GM21619 (cell line): ENCODE data around the gene ARRB1.
"Not testable (repeated sequence)": the region's sequence is repeated elsewhere in the genome, so short reads cannot be mapped to it uniquely, and the experiment has no call there.

Experiments
- ATAC-seq: cut with Tn5 transposase; IDR thresholded peaks from one replicate; pipeline ENCODE4 v1.9.1; 2021; ENCODE audit not compliant: unreplicated experiment

Gene ARRB1

GRCh38 chr11:75276686-75277085, 74.8 kb downstream of the ARRB1 start:
- ATAC-seq = no peak

GRCh38 chr11:75276186-75276585, 75.3 kb downstream of the ARRB1 start:
- no peak for ATAC-seq

- no peak for ATAC-seq
These were observed 75.9 kb downstream of the ARRB1 start for GRCh38 chr11:75275581-75275980.

GRCh38 chr11:75274716-75275115, 76.7 kb downstream of the ARRB1 start:
- not testable (repeated sequence) for ATAC-seq

- ATAC-seq = no peak
These were observed 77.8 kb downstream of the ARRB1 start for GRCh38 chr11:75273411-75274391.

- no peak for ATAC-seq
These were observed 78.6 kb downstream of the ARRB1 start for GRCh38 chr11:75272821-75273301.

GRCh38 chr11:75272391-75272790, 79.1 kb downstream of the ARRB1 start:
- ATAC-seq = no peak

GRCh38 chr11:75271730-75272129, 79.7 kb downstream of the ARRB1 start:
- no peak for ATAC-seq

GRCh38 chr11:75270896-75271418, 80.5 kb downstream of the ARRB1 start:
- no peak for ATAC-seq

- no peak for ATAC-seq
These were observed 81.6 kb downstream of the ARRB1 start for GRCh38 chr11:75269896-75270295.

GRCh38 chr11:75269367-75269660, 82.1 kb downstream of the ARRB1 start:
- ATAC-seq = no peak

- ATAC-seq = no peak
These were observed 82.7 kb downstream of the ARRB1 start for GRCh38 chr11:75268626-75269366.

- no peak for ATAC-seq
These were observed 84.1 kb downstream of the ARRB1 start for GRCh38 chr11:75267171-75267970.

GRCh38 chr11:75265851-75266531, 85.5 kb downstream of the ARRB1 start:
- ATAC-seq = no peak

- ATAC-seq = no peak
These were observed 86.5 kb downstream of the ARRB1 start for GRCh38 chr11:75264971-75265370.

- no peak for ATAC-seq
These were observed 87.1 kb downstream of the ARRB1 start for GRCh38 chr11:75264356-75264755.

- no peak for ATAC-seq
These were observed 87.5 kb downstream of the ARRB1 start for GRCh38 chr11:75263944-75264349.

GRCh38 chr11:75262961-75263852, 88.3 kb downstream of the ARRB1 start:
- no peak for ATAC-seq

- ATAC-seq = no peak
These were observed 89.0 kb downstream of the ARRB1 start for GRCh38 chr11:75262436-75262835.
